ENCODE results near the gene SMAD6.

The SMAD6 gene

DNA sequence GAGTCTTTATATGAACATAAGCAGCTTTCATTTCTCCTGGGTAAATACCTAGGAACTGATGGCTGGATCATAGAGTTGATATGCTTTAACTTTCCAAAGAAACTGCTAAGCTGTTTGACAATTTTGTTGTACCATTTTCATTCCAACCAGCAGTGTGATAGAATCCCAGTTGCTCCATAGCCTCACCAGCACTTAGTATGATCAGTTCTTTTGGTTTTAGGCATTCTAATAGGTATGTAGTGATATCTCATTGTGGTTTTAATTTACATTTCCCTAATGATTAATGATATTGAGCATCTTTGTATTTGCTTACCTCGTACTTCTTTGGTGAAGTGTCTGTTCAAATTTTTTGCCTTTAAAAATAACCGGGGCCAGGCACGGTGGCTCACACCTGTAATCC, 38.4 kb upstream of the SMAD6 start:
- H3K27ac ChIP-seq, result no peak overlapping the region
- TF ChIP-seq, protein P1, sequence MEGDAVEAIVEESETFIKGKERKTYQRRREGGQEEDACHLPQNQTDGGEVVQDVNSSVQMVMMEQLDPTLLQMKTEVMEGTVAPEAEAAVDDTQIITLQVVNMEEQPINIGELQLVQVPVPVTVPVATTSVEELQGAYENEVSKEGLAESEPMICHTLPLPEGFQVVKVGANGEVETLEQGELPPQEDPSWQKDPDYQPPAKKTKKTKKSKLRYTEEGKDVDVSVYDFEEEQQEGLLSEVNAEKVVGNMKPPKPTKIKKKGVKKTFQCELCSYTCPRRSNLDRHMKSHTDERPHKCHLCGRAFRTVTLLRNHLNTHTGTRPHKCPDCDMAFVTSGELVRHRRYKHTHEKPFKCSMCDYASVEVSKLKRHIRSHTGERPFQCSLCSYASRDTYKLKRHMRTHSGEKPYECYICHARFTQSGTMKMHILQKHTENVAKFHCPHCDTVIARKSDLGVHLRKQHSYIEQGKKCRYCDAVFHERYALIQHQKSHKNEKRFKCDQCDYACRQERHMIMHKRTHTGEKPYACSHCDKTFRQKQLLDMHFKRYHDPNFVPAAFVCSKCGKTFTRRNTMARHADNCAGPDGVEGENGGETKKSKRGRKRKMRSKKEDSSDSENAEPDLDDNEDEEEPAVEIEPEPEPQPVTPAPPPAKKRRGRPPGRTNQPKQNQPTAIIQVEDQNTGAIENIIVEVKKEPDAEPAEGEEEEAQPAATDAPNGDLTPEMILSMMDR (conservative IDR thresholded peaks at IDR 0.05), result no peak
- no peak for TF ChIP-seq ZFX (IDR thresholded peaks at IDR 0.05)

DNA sequence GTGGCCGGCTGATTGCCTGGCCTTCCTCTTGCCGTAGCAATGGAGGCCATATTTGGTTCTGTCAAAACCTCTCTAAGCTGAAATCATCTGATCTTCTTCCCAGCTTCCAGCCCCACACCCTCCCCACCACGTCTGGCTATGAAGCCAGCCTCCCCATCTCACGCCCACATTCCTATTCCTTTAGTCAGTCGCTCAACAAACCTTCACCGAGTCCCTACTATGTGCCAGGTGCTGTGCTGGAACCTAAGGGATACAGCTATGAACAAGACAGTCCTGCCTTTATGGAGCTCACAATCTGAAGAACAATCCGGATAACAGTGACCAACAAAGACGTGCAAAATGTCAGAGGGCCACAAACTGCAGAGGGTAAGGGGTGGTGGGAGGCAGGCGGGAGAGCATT, 31.9 kb upstream of the SMAD6 start:
- TF ChIP-seq, protein P1 (conservative IDR thresholded peaks at IDR 0.05), result no peak
- TF ChIP-seq ZFX (IDR thresholded peaks at IDR 0.05), result no peak
- peak overlapping the region; percentile 30; the same call in 1 of the 2 replicates for H3K27ac ChIP-seq

DNA sequence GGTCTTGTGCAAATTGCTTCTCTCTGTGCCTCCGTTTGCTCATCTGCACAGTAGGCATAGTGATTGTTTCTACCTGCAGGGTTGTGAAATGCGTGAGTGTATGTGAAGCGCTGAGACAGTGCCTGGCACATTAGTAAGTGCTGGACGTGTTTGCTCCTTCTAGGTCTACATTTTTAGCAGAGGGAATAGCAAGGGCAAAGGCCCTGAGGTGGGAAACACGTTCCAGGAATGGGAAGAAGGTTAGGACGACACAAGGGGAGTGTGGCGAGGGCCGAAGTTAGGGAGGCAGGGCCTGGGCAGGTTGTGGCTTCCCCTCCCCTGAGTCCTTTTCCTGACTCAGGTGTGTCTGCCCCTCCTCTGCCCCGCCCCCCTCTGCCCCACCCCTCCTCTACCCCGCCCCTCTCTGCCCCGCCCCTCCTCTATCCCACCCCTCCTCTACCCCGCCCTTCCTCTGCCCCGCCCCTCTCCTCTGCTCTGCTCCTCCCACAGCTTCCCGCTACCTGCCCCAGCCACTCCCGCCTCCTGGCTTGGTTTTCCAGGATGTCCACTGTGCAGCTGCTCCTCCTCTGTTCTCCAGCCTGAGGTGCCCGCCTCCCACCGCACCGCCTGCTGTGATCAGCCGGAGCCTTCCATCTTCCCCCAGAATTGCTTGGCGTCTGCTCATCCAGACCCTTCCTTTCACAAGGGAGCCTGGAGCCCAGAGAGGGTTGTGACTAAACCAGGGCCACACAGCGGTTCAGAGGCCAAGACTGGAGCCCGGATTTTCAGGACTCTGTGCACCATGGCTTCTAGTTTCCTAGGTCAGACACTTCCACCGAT, 31.1 kb upstream of the SMAD6 start:
- no peak for TF ChIP-seq ZFX (IDR thresholded peaks at IDR 0.05)
- TF ChIP-seq, protein P1 (conservative IDR thresholded peaks at IDR 0.05), result no peak
- H3K27ac ChIP-seq, result peak overlapping the region; percentile 76

DNA sequence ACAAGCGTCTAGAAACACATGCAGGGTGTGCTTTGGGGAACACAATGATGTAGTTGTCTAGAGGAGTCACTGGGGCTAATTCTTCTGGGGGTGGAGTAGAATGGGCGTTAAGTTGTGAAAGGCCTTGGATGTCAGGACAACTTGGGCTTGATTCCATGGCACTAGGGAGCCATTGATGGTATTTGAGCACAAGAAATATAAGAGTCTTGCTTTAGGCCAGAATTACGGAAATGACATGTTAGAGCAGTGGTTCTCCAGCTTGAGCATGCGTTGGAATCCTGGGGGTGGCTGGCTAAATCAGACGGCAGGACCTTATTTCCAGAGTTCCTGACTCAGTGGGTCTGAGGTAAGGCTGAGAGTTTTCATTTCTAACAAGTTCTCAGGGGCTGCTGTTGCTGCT, 29.2 kb upstream of the SMAD6 start:
- TF ChIP-seq, protein P1 (conservative IDR thresholded peaks at IDR 0.05), result no peak
- no peak for TF ChIP-seq ZFX (IDR thresholded peaks at IDR 0.05)
- no peak overlapping the region for H3K27ac ChIP-seq

DNA sequence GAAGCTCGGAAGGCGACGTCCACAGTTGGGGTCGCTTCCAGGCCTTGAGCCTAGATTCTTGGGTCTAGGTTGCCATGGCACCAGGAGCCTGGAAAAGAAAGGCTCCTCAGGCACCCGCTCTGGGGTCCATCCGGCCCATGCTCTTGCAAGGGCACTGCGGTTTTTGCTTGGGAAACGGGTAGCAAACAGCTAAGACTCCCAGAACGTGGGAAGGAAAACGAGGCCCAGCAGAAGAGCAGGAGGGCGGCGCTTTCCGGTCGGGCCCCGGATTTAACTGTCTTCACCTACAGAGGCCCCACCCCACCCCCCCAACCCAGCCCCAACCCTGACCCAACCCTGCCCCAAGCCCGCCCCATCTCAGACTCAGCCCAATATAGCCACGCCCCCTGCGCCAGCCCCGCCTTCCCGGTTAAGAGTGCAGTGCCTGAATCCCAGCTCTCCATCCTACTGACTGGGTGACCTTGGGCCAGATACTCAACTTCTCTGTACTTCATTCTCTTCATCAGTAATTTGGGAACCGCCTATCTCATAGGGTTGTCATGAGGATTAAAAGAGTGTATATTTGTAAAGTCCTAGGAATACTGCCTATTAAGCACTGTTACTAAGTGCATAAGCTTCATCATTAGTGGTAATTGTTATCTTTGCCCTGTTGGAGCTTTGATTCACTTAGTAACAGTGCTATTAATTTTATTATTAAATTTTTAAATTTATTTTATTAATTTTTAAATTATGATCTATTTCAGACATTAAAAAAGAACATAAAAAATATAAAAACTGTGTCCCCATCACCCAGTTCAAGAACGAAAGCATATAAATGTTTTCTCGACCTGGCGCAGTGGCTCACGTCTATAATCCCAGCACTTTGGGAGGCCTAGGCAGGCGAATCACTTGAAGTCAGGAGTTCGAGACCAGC, 28.4 kb upstream of the SMAD6 start:
- TF ChIP-seq, protein P1 (conservative IDR thresholded peaks at IDR 0.05), result no peak
- TF ChIP-seq ZFX (IDR thresholded peaks at IDR 0.05), result no peak
- no peak overlapping the region for H3K27ac ChIP-seq

DNA sequence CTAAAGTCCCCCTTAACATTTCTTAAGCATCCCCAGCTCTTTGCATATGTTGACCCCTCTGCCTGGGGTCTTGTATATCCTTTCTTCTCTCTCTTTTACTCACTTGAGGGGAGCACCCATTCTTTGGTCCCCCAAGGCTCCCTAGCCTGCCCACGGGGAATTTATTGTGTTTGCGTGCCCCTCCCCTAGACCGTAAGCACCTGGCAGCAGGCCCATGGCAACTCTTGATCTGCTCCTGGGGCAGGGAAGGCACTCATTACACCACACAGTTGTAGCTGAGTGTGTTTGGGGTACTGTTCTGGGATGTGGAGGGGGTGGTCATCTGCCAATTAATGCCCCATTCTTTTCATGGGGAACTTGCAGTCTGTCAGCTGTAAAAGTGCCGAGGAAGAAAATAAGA, 27.3 kb upstream of the SMAD6 start:
- no peak overlapping the region for H3K27ac ChIP-seq
- TF ChIP-seq, protein P1 (conservative IDR thresholded peaks at IDR 0.05), result no peak

DNA sequence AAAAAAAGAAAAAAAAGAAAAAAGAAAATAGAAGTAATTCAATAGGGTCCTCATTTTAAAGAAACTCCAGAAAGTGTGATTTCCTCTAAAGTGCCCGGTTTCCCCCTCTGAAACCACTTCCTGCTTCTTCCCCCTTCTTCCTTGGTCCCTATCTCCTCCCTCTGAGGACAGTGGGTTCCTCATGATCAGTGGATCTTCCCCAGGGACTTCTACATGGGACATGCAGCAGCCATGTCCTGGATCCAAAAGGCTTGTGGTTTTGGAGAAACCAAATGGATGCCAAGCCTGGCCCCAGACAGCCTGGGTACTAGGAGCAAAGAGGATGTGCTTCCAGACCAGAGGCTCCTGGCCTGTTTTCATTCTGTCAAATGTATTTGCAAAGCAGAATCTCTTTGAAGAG, 26.6 kb upstream of the SMAD6 start:
- TF ChIP-seq, protein P1 (conservative IDR thresholded peaks at IDR 0.05), result no peak
- TF ChIP-seq ZFX (IDR thresholded peaks at IDR 0.05), result no peak
- H3K27ac ChIP-seq, result no peak overlapping the region
